ENCODE results near the gene DNAH1. TPM values are rescaled to one million over a fixed set of nuclear protein-coding genes. Genes with fewer than 3 reads are reported as not detected.

DNAH1 gene
- total and polyA plus RNA-seq, 2 of the 13 experiments (the other 11 are each of a cell fraction or from before 2014, with no cell fraction given), result 0.64 to 3.5 TPM

DNA sequence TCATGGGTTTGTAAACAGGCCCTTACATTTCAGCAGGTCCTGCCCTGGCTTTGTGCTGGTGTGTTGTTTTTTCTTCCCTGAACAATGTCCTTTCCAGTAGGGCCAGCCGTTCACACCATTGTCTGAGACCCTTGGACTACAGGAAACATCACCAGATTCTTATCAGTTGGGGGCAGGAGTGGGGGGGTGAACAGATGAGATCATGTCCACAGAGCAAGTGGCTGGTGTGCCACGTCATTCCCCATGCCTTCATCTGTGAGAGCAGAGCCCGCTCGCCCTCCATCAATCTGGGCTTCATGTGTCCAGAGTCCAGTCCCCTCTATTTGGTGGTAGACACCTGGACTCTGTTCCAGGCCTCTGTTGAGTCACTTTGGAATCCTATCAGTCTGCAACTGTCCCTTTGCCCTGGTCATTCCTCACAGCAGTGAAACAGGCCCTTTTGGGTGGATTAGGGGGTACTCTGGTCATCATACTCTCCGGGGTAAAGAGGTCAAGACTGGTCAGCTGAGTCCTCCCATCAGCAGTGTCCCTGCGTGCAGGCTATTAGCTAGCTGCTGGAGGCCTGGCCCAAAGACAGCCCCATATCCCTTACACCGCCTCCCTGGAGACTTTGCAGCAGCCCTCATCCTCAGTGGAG lies 113.8 kb downstream of the DNAH1 start (continued):
- TF ChIP-seq HNF4G (IDR thresholded peaks at IDR 0.05; ENCODE audit: borderline replicate concordance, low read depth, low read length) (peak; percentile 77), HNF4G (CRISPR knock-in tag; IDR thresholded peaks at IDR 0.05; ENCODE audit: borderline replicate concordance, low read depth) (peak; percentile 91), ZNF841 (CRISPR knock-in tag; IDR thresholded peaks at IDR 0.05; ENCODE audit: borderline replicate concordance) (no peak), ZNF788 (CRISPR knock-in tag; IDR thresholded peaks at IDR 0.05; ENCODE audit: borderline replicate concordance) (peak; percentile 64; the same call in 1 of the 2 replicates), FOXP1 (IDR thresholded peaks at IDR 0.05) (peak; percentile 92), FOXP1 (CRISPR knock-in tag; IDR thresholded peaks at IDR 0.05) (peak; percentile 92), ZNF773 (CRISPR knock-in tag; IDR thresholded peaks at IDR 0.05; ENCODE audit: borderline replicate concordance) (no peak), ZNF282 (IDR thresholded peaks at IDR 0.05; ENCODE audit: partially characterized antibody) (no peak), ZNF891 (CRISPR knock-in tag; IDR thresholded peaks at IDR 0.05) (no peak), ZNF484 (CRISPR knock-in tag; IDR thresholded peaks at IDR 0.05; ENCODE audit: borderline replicate concordance, low read depth) (no peak), EEA1 (CRISPR knock-in tag; IDR thresholded peaks at IDR 0.05; ENCODE audit: borderline replicate concordance) (no peak), KLF6 (CRISPR knock-in tag; IDR thresholded peaks at IDR 0.05) (peak; percentile 45; the same call in 1 of the 2 replicates), HDAC6 (IDR thresholded peaks at IDR 0.05; ENCODE audit: low read depth, low read length) (no peak), ZNF749 (CRISPR knock-in tag; IDR thresholded peaks at IDR 0.05; ENCODE audit: borderline replicate concordance) (no peak; the same call in 1 of the 2 replicates), RFX1 (IDR thresholded peaks at IDR 0.05) (no peak)
- TF ChIP-seq, protein P1, sequence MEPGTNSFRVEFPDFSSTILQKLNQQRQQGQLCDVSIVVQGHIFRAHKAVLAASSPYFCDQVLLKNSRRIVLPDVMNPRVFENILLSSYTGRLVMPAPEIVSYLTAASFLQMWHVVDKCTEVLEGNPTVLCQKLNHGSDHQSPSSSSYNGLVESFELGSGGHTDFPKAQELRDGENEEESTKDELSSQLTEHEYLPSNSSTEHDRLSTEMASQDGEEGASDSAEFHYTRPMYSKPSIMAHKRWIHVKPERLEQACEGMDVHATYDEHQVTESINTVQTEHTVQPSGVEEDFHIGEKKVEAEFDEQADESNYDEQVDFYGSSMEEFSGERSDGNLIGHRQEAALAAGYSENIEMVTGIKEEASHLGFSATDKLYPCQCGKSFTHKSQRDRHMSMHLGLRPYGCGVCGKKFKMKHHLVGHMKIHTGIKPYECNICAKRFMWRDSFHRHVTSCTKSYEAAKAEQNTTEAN (CRISPR knock-in tag; conservative IDR thresholded peaks at IDR 0.05), result peak; percentile 72
- TF ChIP-seq, protein P2, sequence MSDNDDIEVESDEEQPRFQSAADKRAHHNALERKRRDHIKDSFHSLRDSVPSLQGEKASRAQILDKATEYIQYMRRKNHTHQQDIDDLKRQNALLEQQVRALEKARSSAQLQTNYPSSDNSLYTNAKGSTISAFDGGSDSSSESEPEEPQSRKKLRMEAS (IDR thresholded peaks at IDR 0.05), result peak; percentile 64
- TF ChIP-seq, protein P3, sequence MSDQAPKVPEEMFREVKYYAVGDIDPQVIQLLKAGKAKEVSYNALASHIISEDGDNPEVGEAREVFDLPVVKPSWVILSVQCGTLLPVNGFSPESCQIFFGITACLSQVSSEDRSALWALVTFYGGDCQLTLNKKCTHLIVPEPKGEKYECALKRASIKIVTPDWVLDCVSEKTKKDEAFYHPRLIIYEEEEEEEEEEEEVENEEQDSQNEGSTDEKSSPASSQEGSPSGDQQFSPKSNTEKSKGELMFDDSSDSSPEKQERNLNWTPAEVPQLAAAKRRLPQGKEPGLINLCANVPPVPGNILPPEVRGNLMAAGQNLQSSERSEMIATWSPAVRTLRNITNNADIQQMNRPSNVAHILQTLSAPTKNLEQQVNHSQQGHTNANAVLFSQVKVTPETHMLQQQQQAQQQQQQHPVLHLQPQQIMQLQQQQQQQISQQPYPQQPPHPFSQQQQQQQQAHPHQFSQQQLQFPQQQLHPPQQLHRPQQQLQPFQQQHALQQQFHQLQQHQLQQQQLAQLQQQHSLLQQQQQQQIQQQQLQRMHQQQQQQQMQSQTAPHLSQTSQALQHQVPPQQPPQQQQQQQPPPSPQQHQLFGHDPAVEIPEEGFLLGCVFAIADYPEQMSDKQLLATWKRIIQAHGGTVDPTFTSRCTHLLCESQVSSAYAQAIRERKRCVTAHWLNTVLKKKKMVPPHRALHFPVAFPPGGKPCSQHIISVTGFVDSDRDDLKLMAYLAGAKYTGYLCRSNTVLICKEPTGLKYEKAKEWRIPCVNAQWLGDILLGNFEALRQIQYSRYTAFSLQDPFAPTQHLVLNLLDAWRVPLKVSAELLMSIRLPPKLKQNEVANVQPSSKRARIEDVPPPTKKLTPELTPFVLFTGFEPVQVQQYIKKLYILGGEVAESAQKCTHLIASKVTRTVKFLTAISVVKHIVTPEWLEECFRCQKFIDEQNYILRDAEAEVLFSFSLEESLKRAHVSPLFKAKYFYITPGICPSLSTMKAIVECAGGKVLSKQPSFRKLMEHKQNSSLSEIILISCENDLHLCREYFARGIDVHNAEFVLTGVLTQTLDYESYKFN (CRISPR knock-in tag; conservative IDR thresholded peaks at IDR 0.05), result peak; percentile 98
- TF ChIP-seq, protein P4, sequence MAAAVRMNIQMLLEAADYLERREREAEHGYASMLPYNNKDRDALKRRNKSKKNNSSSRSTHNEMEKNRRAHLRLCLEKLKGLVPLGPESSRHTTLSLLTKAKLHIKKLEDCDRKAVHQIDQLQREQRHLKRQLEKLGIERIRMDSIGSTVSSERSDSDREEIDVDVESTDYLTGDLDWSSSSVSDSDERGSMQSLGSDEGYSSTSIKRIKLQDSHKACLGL (CRISPR knock-in tag; IDR thresholded peaks at IDR 0.05), result no peak
- TF ChIP-seq, protein P5, sequence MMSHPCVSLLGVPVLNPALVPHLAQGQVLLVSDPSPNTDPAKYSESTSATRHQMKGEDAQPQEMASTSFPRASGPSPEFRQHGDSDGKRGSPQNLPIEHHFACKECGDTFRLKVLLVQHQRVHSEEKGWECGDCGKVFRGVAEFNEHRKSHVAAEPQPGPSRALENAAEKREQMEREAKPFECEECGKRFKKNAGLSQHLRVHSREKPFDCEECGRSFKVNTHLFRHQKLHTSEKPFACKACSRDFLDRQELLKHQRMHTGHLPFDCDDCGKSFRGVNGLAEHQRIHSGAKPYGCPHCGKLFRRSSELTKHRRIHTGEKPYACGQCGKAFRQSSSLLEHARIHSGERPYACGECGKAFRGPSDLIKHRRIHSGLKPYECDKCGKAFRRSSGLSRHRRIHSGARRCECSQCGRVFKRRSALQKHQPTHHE (CRISPR knock-in tag; IDR thresholded peaks at IDR 0.05; ENCODE audit: borderline replicate concordance), result no peak
- TF ChIP-seq, protein P6, sequence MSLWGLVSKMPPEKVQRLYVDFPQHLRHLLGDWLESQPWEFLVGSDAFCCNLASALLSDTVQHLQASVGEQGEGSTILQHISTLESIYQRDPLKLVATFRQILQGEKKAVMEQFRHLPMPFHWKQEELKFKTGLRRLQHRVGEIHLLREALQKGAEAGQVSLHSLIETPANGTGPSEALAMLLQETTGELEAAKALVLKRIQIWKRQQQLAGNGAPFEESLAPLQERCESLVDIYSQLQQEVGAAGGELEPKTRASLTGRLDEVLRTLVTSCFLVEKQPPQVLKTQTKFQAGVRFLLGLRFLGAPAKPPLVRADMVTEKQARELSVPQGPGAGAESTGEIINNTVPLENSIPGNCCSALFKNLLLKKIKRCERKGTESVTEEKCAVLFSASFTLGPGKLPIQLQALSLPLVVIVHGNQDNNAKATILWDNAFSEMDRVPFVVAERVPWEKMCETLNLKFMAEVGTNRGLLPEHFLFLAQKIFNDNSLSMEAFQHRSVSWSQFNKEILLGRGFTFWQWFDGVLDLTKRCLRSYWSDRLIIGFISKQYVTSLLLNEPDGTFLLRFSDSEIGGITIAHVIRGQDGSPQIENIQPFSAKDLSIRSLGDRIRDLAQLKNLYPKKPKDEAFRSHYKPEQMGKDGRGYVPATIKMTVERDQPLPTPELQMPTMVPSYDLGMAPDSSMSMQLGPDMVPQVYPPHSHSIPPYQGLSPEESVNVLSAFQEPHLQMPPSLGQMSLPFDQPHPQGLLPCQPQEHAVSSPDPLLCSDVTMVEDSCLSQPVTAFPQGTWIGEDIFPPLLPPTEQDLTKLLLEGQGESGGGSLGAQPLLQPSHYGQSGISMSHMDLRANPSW (CRISPR knock-in tag; IDR thresholded peaks at IDR 0.05; ENCODE audit: borderline replicate concordance), result no peak
